ENCODE data around the gene TINCR. TPM values are rescaled to one million over a fixed set of nuclear protein-coding genes. Genes with fewer than 3 reads are reported as not detected.

Gene TINCR
- polyA plus RNA-seq, 1 of the 3 experiments (the other 2 are of a cell fraction) = 0.02 TPM

- Histone ChIP-seq H4K20me1 (ENCODE audit: insufficient read depth) (peaks cover 11% of the 10 kb centered on the region; the same call in 1 of the 2 replicates), H3K4me3 (ENCODE audit: low read depth in 2 of 2, low read length in 1 of 2) (no peak overlapping the region), H3K4me1 (ENCODE audit: control insufficient read depth in 1 of 2, insufficient read depth in 2 of 2, low read depth in 1 of 2, low read length in 1 of 2) (peaks cover 0 to 16% of the 10 kb centered on the region in 2 experiments; a peak in 2 of 4 replicates), H3K27me3 (ENCODE audit: insufficient read depth) (no peaks in the 10 kb centered on the region), H3K36me3 (replicated peaks in 1 of 2; ENCODE audit: control insufficient read depth in 1 of 2, insufficient read depth in 2 of 2, low read length in 1 of 2) (peaks cover 69 to 74% of the 10 kb centered on the region in 2 experiments), H2AFZ (ENCODE audit: low read depth) (no peak overlapping the region), H3K9me3 (no peaks in the 10 kb centered on the region), H3K79me2 (ENCODE audit: insufficient read depth) (peaks cover 75% of the 10 kb centered on the region), H3K9me2 (no peaks in the 10 kb centered on the region), H3K4me2 (no peak overlapping the region), H3K27ac (ENCODE audit: low read depth in 2 of 2, low read length in 1 of 2) (no peak overlapping the region), H3F3A (replicated peaks; ENCODE audit: insufficient read depth) (peaks cover 13% of the 10 kb centered on the region), H3K9ac (no peak overlapping the region)
- WGBS (ENCODE audit: low lambda C conversion rate) = 93% methylated on average over 1 of the region's 1 CpG
- DNase-seq = no peak
- POLR2A ChIA-PET = no interaction called here
- CTCF ChIA-PET = interaction anchor here (0.9 kb wide), 1 partner anchor 11 kb away, joined by 4 read pairs; no protein-coding TSS in a partner anchor
- TF ChIP-seq GABPA (IDR thresholded peaks at IDR 0.05; ENCODE audit: low read depth) (no peak), YY1 (IDR thresholded peaks at IDR 0.05; ENCODE audit: low read depth) (no peak), RFX5 (IDR thresholded peaks at IDR 0.05; ENCODE audit: low read length) (no peak), NRF1 (IDR thresholded peaks at IDR 0.05; ENCODE audit: low read depth, low read length) (no peak), USF1 (IDR thresholded peaks at IDR 0.05; ENCODE audit: borderline replicate concordance, low read depth) (no peak), ZBTB33 (IDR thresholded peaks at IDR 0.05; ENCODE audit: borderline replicate concordance, low read depth) (no peak), TAF1 (IDR thresholded peaks at IDR 0.05; ENCODE audit: borderline replicate concordance, low read depth, low read length) (no peak), POLR2AphosphoS5 (IDR thresholded peaks at IDR 0.05; ENCODE audit: low read depth, low read length) (no peak), RXRA (IDR thresholded peaks at IDR 0.05; ENCODE audit: borderline replicate concordance, low read depth) (no peak), GATA2 (CRISPR knock-in tag; IDR thresholded peaks at IDR 0.05) (no peak), MXI1 (IDR thresholded peaks at IDR 0.05; ENCODE audit: low read depth, low read length) (no peak), FOSL2 (IDR thresholded peaks at IDR 0.05; ENCODE audit: borderline replicate concordance, low read depth) (no peak), REST (IDR thresholded peaks at IDR 0.05; ENCODE audit: low read depth, low read length) (no peak), SMC3 (IDR thresholded peaks at IDR 0.05; ENCODE audit: low read depth, low read length) (no peak), CTCF (IDR thresholded peaks at IDR 0.05) (no peak), FOXM1 (IDR thresholded peaks at IDR 0.05; ENCODE audit: low read depth) (no peak)
Observed at GRCh38 chr19:5617080-5617479, 49.3 kb upstream of the TINCR start.
